ENCODE data around the gene PLK5. TPM values are rescaled to one million over a fixed set of nuclear protein-coding genes. Genes with fewer than 3 reads are reported as not detected.
"Not testable (repeated sequence)": the region's sequence is repeated elsewhere in the genome, so short reads cannot be mapped to it uniquely, and the experiment has no call there.

The PLK5 gene
- polyA plus RNA-seq, 12 donors: 0.17 to 0.78 (median 0.24) TPM; not detected in 5

- DNase-seq: no peak
Observed at GRCh38 chr19:1522838-1523237, 1.0 kb upstream of the PLK5 start.

GRCh38 chr19:1524287-1524971, 552 bp downstream of the PLK5 start:
- no peak for DNase-seq

GRCh38 chr19:1524972-1525325, 1.1 kb downstream of the PLK5 start:
- no peak for DNase-seq

- no peak for DNase-seq
Observed at GRCh38 chr19:1525343-1525742, 1.5 kb downstream of the PLK5 start.

- no peak for DNase-seq
Observed at GRCh38 chr19:1526066-1526778, 2.3 kb downstream of the PLK5 start.

- DNase-seq: no peak
Observed at GRCh38 chr19:1526979-1527649, 3.2 kb downstream of the PLK5 start.

- no peak for DNase-seq
Observed at GRCh38 chr19:1527650-1528309, 3.9 kb downstream of the PLK5 start.

GRCh38 chr19:1528596-1529429, 4.9 kb downstream of the PLK5 start:
- no peak for DNase-seq

- no peak for DNase-seq
Observed at GRCh38 chr19:1529430-1529816, 5.5 kb downstream of the PLK5 start.

GRCh38 chr19:1530856-1531255, 7.0 kb downstream of the PLK5 start:
- DNase-seq: not testable (repeated sequence)

- no peak for DNase-seq
Observed at GRCh38 chr19:1531587-1531986, 7.7 kb downstream of the PLK5 start.

- DNase-seq: no peak
Observed at GRCh38 chr19:1532003-1532402, 8.1 kb downstream of the PLK5 start.

- no peak for DNase-seq
Observed at GRCh38 chr19:1533510-1534150, 9.8 kb downstream of the PLK5 start.

- DNase-seq: no peak
Observed at GRCh38 chr19:1534972-1535371, 11.1 kb downstream of the PLK5 start.

- not testable (repeated sequence) for DNase-seq
Observed at GRCh38 chr19:1535699-1536098, 11.8 kb downstream of the PLK5 start.

GRCh38 chr19:1538978-1539377, 15.1 kb downstream of the PLK5 start:
- no peak for DNase-seq

GRCh38 chr19:1539749-1540148, 15.9 kb downstream of the PLK5 start:
- not testable (repeated sequence) for DNase-seq

GRCh38 chr19:1540365-1540925, 16.6 kb downstream of the PLK5 start:
- peak; percentile 79 for DNase-seq

- DNase-seq: no peak
Observed at GRCh38 chr19:1549332-1549945, 25.6 kb downstream of the PLK5 start.

Data from muscle of arm (tissue), 12 donors.